Uterus (tissue), 4 donors: ENCODE results near the gene ZCWPW2. TPM values are rescaled to one million over a fixed set of nuclear protein-coding genes. Genes with fewer than 3 reads are reported as not detected.

ENCODE experiments used
- DNase-seq, 2 donors: peaks; one replicate each; pipeline ENCODE4 v3.0.0-alpha.2; 2019 to 2020
- H3K27ac ChIP-seq, 2 donors: fragments of 200-600 bp; sonication (generic); 1 replicate in 1 of 2; 2 replicates in 1 of 2; pipeline ENCODE4 v1.5.1; 2016 to 2018
- H3K27me3 ChIP-seq, 2 donors: fragments of 200-600 bp; sonication (generic); one replicate each; pipeline ENCODE4 v1.5.1; 2018 to 2019; ENCODE audit warnings: control low read depth in 1 of 2
- H3K36me3 ChIP-seq, 2 donors: fragments of 200-600 bp; sonication (generic); one replicate each; pipeline ENCODE4 v1.5.1; 2019; ENCODE audit warnings: control low read depth in 1 of 2
- H3K4me1 ChIP-seq, 2 donors: fragments of 200-600 bp; sonication (generic); one replicate each; pipeline ENCODE4 v1.5.1; 2018 to 2019; ENCODE audit warnings: control low read depth in 1 of 2
- H3K4me3 ChIP-seq, 2 donors: fragments of 200-600 bp; sonication (generic); 1 replicate in 1 of 2; 2 replicates in 1 of 2; pipeline ENCODE4 v1.5.1; 2018 to 2019; ENCODE audit warnings: mild to moderate bottlenecking in 1 of 2
- H3K9me3 ChIP-seq, 2 donors: fragments of 200-600 bp; sonication (generic); one replicate each; pipeline ENCODE4 v1.5.1; 2019; ENCODE audit warnings: control low read depth in 1 of 2
- POLR2A ChIP-seq, 2 donors: fragments of 450-650 bp; IDR thresholded peaks; one replicate each; pipeline ENCODE4 v1.6.1; 2016; ENCODE audit warnings: antibody characterized with exemption in 2 of 2, mild to moderate bottlenecking in 1 of 2, moderate library complexity in 1 of 2
- intact Hi-C: fragments of 100-400 bp; cut with DNase I; formaldehyde crosslinking; loops from one replicate; pipeline ENCODE4 v1.15.1; 2023; ENCODE audit warnings: low total_unique reads
- total RNA-seq, 4 donors: library from RNA; depleted of rRNA in 3 of 4; stranded (reverse); fragments of >200 nt in 3 of 4; gene quantifications; one replicate each; pipeline versions ENCODE4 v1.1.0 to v1.2.4, GENCODE V29; 2014 to 2023
- donor health status: DM: yes; HTN: yes; CAD: no.

Gene ZCWPW2
- total RNA-seq, 4 donors from 2014 or later: 1.5 to 2.6 TPM; not detected in 2

DNA sequence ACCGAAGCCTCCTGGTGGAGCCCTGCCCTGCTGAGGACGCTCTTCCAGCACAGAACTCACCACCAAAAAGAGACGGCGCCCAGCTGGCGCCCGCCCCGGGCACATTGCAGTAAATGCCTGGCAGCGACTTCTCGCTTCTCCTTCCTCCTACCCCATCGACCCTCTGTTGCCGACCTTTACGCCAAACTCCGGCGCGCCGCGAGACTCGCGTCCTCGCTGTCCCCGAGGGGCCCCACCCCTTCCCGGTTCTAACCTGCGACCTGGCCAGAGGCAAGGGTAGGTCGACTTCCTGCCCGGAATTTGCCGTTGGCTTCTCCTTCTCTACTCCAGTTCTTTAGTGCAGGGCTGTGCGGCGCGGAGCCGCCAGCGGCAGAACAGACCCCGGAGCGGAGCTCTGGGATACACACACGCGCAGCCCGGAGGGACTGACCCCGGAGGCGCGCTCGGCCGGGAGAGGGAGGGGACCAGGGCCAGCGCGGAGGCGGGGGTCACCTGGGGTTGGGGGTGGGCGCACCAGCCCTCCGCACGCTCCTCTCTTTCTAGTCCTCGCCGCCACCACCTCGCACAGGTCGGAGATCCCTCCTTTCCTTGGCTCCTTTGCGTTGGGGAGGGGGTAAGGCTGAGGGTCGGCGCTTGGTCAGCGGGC lies 226.7 kb downstream of the ZCWPW2 start:
- Histone ChIP-seq H3K4me1 (peaks cover 0 to 3% of the 10 kb centered on the region in 2 donors), H3K27me3 (no peaks in the 10 kb centered on the region), H3K36me3 (no peaks in the 10 kb centered on the region), H3K9me3 (no peaks in the 10 kb centered on the region), H3K27ac (no peak overlapping the region), H3K4me3 (peak overlapping the region; percentile 28 to 31)
- DNase-seq: no peak
- no peak for TF ChIP-seq POLR2A (IDR thresholded peaks at IDR 0.05)
- intact Hi-C loops: no loop called here

Other genes starting within 250 kb of the ZCWPW2 start
- gene CMC1, start 107.1 kb upstream of the ZCWPW2 start, total RNA-seq: 10 to 100 TPM in 1 of 4 donors, 1 to 10 TPM in 3; 2.0 to 17.8 (median 3.9) TPM
- gene AZI2, start 103 bp downstream of the ZCWPW2 start, total RNA-seq: 100 to 1,000 TPM in 2 of 4 donors, 10 to 100 TPM in 2; 21.8 to 129 (median 71.2) TPM